K562 (cell line): ENCODE measurements around the gene CAMK1D. TPM values are rescaled to one million over a fixed set of nuclear protein-coding genes. Genes with fewer than 3 reads are reported as not detected.

Experiments
- ATAC-seq: fragments of 200-7000 bp; cut with Tn5 transposase; 3 replicates; pipeline ENCODE4 v1.9.1; 2020; ENCODE audit warnings: moderate library complexity
- BruUV-seq: library from RNA; stranded (reverse); fragments of 400-500 nt; replicated peaks from 2 replicates; lab custom pipeline; 2021; lab: Mats Ljungman, UMichigan
- CTCF ChIA-PET: fragments of 300-600 bp; formaldehyde crosslinking; extraction: SDS; loops from one replicate; lab custom pipeline; 2021; ENCODE audit warnings: low intra/inter-chr PET ratio; lab: Yijun Ruan, JAX
- POLR2A ChIA-PET: fragments of 300-600, 350-650 bp; sonication (Branson Sonifier 250); formaldehyde crosslinking; extraction: SDS; loops from one replicate; lab custom pipeline; 2021; ENCODE audit warnings: antibody characterized with exemption, inconsistent platforms; lab: Yijun Ruan, JAX
- DNase-seq, 4 experiments: peaks; one replicate each; pipeline versions ENCODE4 v3.0.0 to v3.0.0-alpha.2; 2011 to 2018; ENCODE audit warnings: low spot score in 3 of 4, mixed read lengths in 3 of 4; ENCODE audit errors: extremely low read depth in 1 of 4
- FAIRE-seq: peaks from 2 replicates; lab custom pipeline; 2011; peaks lifted over from hg19 to GRCh38; lab: Jason Lieb, UNC
- H2AFZ ChIP-seq: 2 replicates; pipeline ENCODE4 v1.6.0; 2011; ENCODE audit warnings: low read depth, low read length, control low read depth, inconsistent platforms
- H3K27ac ChIP-seq: fragments of 200-600 bp; 3 replicates; pipeline ENCODE4 v1.8.0; 2011; ENCODE audit warnings: low read depth, mild to moderate bottlenecking, control low read depth, inconsistent platforms, low read length, moderate library complexity, mixed read lengths; ENCODE audit errors: extremely low read depth
- H3K27me3 ChIP-seq, 2 experiments: fragments of 300-600 bp in 1 of 2; 2 replicates in 1 of 2; 3 replicates in 1 of 2; pipeline versions ENCODE4 v1.6.0 to v1.8.0; 2011; ENCODE audit warnings: inconsistent platforms in 2 of 2, low read length in 2 of 2, mild to moderate bottlenecking in 1 of 2, mixed read lengths in 1 of 2, moderate library complexity in 1 of 2; ENCODE audit not compliant: control insufficient read depth in 2 of 2, insufficient read depth in 2 of 2
- H3K36me3 ChIP-seq: fragments of 300-600 bp; 3 replicates; pipeline ENCODE4 v1.8.0; 2011; ENCODE audit warnings: mild to moderate bottlenecking, low read length, inconsistent platforms; ENCODE audit not compliant: control insufficient read depth, insufficient read depth
- H3K4me1 ChIP-seq, 2 experiments: fragments of 200-600 bp in 1 of 2; replicated peaks in 1 of 2; 2 replicates in 1 of 2; 3 replicates in 1 of 2; pipeline versions ENCODE4 v1.5.1 to v1.8.0; 2011; ENCODE audit warnings: inconsistent platforms in 2 of 2, low read length in 2 of 2, mild to moderate bottlenecking in 1 of 2, mixed read lengths in 1 of 2, moderate library complexity in 1 of 2; ENCODE audit not compliant: control insufficient read depth in 2 of 2, insufficient read depth in 2 of 2
- H3K4me2 ChIP-seq: 2 replicates; pipeline ENCODE4 v1.6.1; 2011; ENCODE audit warnings: low read length, control low read depth, inconsistent platforms, mixed read lengths; ENCODE audit not compliant: insufficient read depth
- H3K4me3 ChIP-seq: fragments of 200-600 bp; sonication (generic), shearing (Covaris generic); 2 replicates; pipeline ENCODE4 v1.5.1; 2016; ENCODE audit warnings: control low read depth, inconsistent platforms
- H3K79me2 ChIP-seq: fragments of 200-600 bp; 3 replicates; pipeline ENCODE4 v1.8.0; 2011; ENCODE audit warnings: low read length, inconsistent platforms; ENCODE audit not compliant: control insufficient read depth, insufficient read depth
- H3K9ac ChIP-seq, 2 experiments: 2 replicates each; pipeline versions ENCODE4 v1.6.0 to v1.6.1; 2011; ENCODE audit warnings: low read depth in 2 of 2, low read length in 2 of 2, control low read depth in 1 of 2, inconsistent platforms in 1 of 2, mild to moderate bottlenecking in 1 of 2, mixed read lengths in 1 of 2; ENCODE audit not compliant: insufficient read depth in 1 of 2
- H3K9me1 ChIP-seq: one replicate; pipeline ENCODE4 v1.6.0; 2011; ENCODE audit warnings: inconsistent platforms, mild to moderate bottlenecking, low read length, moderate library complexity; ENCODE audit not compliant: control insufficient read depth, insufficient read depth
- H3K9me3 ChIP-seq: replicated peaks from 2 replicates; pipeline ENCODE4 v1.5.1; 2011; ENCODE audit warnings: low read depth, low read length, inconsistent platforms; ENCODE audit not compliant: control insufficient read depth, insufficient read depth
- H4K20me1 ChIP-seq: replicated peaks from 2 replicates; pipeline ENCODE4 v1.6.1; 2011; ENCODE audit warnings: low read length, inconsistent platforms, mixed read lengths; ENCODE audit not compliant: control insufficient read depth, insufficient read depth
- DLX4 ChIP-seq: fragments of 250-450 bp; sonication (Bioruptor Pico); IDR thresholded peaks from 2 replicates; pipeline ENCODE4 v1.6.1; 2021; ENCODE audit warnings: mild to moderate bottlenecking
- GATA2 ChIP-seq: sonication (generic); formaldehyde crosslinking; IDR thresholded peaks from 2 replicates; pipeline ENCODE4 v1.4.0; 2020; ENCODE audit warnings: mild to moderate bottlenecking, missing genetic modification reagents
- MCM3 ChIP-seq: fragments of 450-650 bp; IDR thresholded peaks from 2 replicates; pipeline ENCODE4 v1.6.1; 2016
- PATZ1 ChIP-seq: fragments of 250-450 bp; sonication (Bioruptor Pico); IDR thresholded peaks from 2 replicates; pipeline ENCODE4 v1.5.0; 2020; ENCODE audit warnings: mild to moderate bottlenecking, borderline replicate concordance
- PTBP1 ChIP-seq: fragments of 200-400 bp; formaldehyde crosslinking; IDR thresholded peaks from 2 replicates; pipeline ENCODE4 v1.6.1; 2017; ENCODE audit warnings: low read depth, low read length
- ZZZ3 ChIP-seq: fragments of 450-650 bp; IDR thresholded peaks from 2 replicates; pipeline ENCODE4 v1.6.1; 2016; ENCODE audit warnings: antibody characterized with exemption, mild to moderate bottlenecking, moderate library complexity
- WGBS: fragments of 100-300 bp; shearing (Covaris generic); methylation state at CpG from one replicate; pipeline ENCODE4 v1.1.6; 2016; ENCODE audit warnings: low coverage, mixed read lengths; ENCODE audit not compliant: insufficient coverage; ENCODE audit errors: missing lambda C conversion rate; 5-methylcytosine and 5-hydroxymethylcytosine counted together
- in situ Hi-C: fragments of 300-500 bp; cut with MboI; formaldehyde crosslinking; loops from 4 replicates; pipeline ENCODE4 v1.15.0; 2018; ENCODE audit warnings: inconsistent platforms, mixed read lengths
- intact Hi-C: fragments of 100-400 bp; cut with micrococcal nuclease; formaldehyde crosslinking; loops from 2 replicates; pipeline ENCODE4 v1.14.2; 2022
- polyA plus RNA-seq, 8 experiments: library from polyadenylated mRNA; depleted of rRNA in 4 of 8; stranded (reverse) in 5 of 8; unstranded in 3 of 8; fragments of >200 nt; fragmentation: Nextera tagmentation in 2 of 8; fragmentation: Illumina TruSeq in 1 of 8; extraction: Ambion mirVana in 2 of 8; extraction: Trizol in 1 of 8; gene quantifications; 2 replicates each; pipeline versions ENCODE4 v1.2.1 to v1.2.3, GENCODE V29; 2011 to 2014; ENCODE audit warnings: inconsistent platforms in 1 of 8, missing spikeins in 1 of 8
- total RNA-seq, 7 experiments: library from RNA; depleted of rRNA in 6 of 7; stranded (reverse); fragments of >200 nt in 6 of 7; fragmentation: Illumina TruSeq in 2 of 7; extraction: Trizol in 2 of 7; gene quantifications; 2 replicates each; pipeline versions ENCODE4 v1.2.1 to v1.2.3, GENCODE V29; 2011 to 2021; ENCODE audit warnings: low replicate concordance in 1 of 7

CAMK1D gene
- total and polyA plus RNA-seq, 9 of the 15 experiments (the other 6 are each of a cell fraction or from before 2014, with no cell fraction given), result 0.12 to 0.24 (median 0.20) TPM; not detected in 5

GRCh38 chr10:12784646-12785045 is 435.3 kb downstream of the CAMK1D start (continued):
- no peak for TF ChIP-seq DLX4 (CRISPR knock-in tag)
- TF ChIP-seq GATA2 (CRISPR knock-in tag), result no peak

GRCh38 chr10:12785415-12785831 is 436.1 kb downstream of the CAMK1D start:
- Histone ChIP-seq H3K9me3 (no peaks in the 10 kb centered on the region), H3K79me2 (no peaks in the 10 kb centered on the region), H3K4me2 (no peak overlapping the region), H3K9me1 (no peaks in the 10 kb centered on the region), H4K20me1 (no peaks in the 10 kb centered on the region), H3K36me3 (no peaks in the 10 kb centered on the region), H3K27ac (no peak overlapping the region), H3K4me1 (no peaks in the 10 kb centered on the region), H3K27me3 (peaks cover 13 to 35% of the 10 kb centered on the region in 2 experiments; a peak in 4 of 5 replicates), H3K4me3 (no peak overlapping the region), H2AFZ (no peak overlapping the region), H3K9ac (no peak overlapping the region)
- intact Hi-C loops (loop anchor here (10.0 kb wide), 2 partner anchors 119 to 289 kb away; no protein-coding TSS in a partner anchor), in situ Hi-C loops (no loop called here)
- ATAC-seq (no peak), FAIRE-seq (no peak), DNase-seq (no peak)
- TF ChIP-seq PTBP1, result no peak
- TF ChIP-seq MCM3, result no peak
- no peak for TF ChIP-seq ZZZ3
- TF ChIP-seq PATZ1 (CRISPR knock-in tag), result no peak
- WGBS, result 0% methylated on average over 12 of the region's 12 CpGs
- POLR2A ChIA-PET, result no interaction called here
- CTCF ChIA-PET, result no interaction called here
- BruUV-seq, result no TSS peak
